ENCODE measurements around the gene CMIP. TPM values are rescaled to one million over a fixed set of nuclear protein-coding genes. Genes with fewer than 3 reads are reported as not detected.
A peak's percentile ranks its signal among the peaks of the same experiment; 100 is the strongest.
"Not testable (repeated sequence)": the region's sequence is repeated elsewhere in the genome, so short reads cannot be mapped to it uniquely, and the experiment has no call there.

Gene CMIP
- total RNA-seq, 4 donors from 2014 or later, result 15.5 to 65.9 (median 20.2) TPM

DNA sequence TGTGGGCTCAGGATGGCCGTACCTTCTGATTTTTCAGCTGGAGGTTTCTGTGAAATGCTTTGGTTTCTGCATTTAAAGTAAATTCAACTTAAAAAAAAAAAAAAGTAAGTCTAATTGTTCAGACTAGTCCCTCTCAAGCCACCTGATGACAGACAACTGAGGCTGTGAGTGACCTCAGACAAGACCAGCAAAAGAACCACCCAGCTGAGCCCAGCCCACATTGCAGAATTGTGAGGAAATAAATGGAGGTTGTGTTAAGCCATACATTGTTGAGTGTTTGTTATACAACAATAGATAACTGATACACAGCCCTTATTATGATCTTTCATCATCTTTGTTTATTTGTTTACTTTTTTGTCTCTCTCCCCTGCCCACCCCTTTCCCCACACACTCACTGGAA lies 44.7 kb upstream of the CMIP start:
- Histone ChIP-seq H3K4me3 (replicated peaks in 1 of 3) (no peak overlapping the region), H3K27me3 (no peaks in the 10 kb centered on the region), H3K36me3 (no peaks in the 10 kb centered on the region), H3K27ac (no peak overlapping the region), H3K9me3 (no peaks in the 10 kb centered on the region), H3K4me1 (peaks cover 4 to 7% of the 10 kb centered on the region in 2 donors)
- TF ChIP-seq POLR2A (IDR thresholded peaks at IDR 0.05), result no peak
- TF ChIP-seq, protein P1, sequence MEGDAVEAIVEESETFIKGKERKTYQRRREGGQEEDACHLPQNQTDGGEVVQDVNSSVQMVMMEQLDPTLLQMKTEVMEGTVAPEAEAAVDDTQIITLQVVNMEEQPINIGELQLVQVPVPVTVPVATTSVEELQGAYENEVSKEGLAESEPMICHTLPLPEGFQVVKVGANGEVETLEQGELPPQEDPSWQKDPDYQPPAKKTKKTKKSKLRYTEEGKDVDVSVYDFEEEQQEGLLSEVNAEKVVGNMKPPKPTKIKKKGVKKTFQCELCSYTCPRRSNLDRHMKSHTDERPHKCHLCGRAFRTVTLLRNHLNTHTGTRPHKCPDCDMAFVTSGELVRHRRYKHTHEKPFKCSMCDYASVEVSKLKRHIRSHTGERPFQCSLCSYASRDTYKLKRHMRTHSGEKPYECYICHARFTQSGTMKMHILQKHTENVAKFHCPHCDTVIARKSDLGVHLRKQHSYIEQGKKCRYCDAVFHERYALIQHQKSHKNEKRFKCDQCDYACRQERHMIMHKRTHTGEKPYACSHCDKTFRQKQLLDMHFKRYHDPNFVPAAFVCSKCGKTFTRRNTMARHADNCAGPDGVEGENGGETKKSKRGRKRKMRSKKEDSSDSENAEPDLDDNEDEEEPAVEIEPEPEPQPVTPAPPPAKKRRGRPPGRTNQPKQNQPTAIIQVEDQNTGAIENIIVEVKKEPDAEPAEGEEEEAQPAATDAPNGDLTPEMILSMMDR (IDR thresholded peaks at IDR 0.05), result no peak
- DNase-seq, result no peak
- WGBS, 2 donors, result 95 to 100% methylated on average over 1 of the region's 1 CpG
- intact Hi-C loops (cut with DNase I), result loop anchor here (5.0 kb wide), 1 partner anchor 322 kb away; no protein-coding TSS in a partner anchor

DNA sequence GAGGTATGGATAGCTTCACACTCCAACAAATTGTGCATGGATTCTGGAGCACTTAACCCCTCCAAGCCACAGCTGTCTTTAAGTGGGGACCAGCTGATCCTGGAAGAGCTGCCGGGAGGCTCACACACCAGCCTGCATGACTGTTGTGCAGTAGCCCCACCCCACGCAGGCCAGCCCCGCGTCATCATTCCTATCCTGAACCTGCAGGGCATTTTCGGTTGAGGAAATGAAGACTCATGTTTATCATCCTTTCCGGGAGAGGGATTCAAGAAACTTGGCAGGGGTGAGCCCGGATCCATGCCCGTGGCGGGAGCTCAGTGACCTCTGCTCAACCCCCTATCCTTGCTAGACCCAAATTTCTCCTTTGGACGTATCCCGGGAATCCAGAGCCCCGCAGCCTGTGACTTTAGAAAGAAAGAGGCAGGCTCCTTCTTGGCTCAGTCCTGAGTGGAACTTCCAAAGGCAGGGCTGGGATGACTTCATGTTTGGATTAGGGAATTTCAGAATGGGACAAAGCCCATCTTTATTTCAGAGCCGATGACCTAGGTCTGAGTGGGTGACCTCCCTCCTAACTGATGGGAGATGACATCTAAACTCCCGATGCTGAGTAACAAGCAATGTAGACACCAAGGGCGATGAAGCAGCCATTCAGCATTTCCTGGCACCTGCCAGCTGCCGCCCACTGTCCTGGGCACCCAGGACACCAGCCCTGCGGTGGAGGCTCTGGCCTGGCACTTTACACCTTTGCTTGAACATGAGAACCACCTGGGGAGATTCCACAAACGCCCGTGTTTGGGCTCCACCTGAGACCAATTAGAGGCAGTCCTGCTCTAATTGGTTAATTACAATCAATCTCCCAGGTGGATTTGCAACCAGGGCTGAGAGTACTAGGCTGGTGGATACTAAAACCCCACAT lies 43.3 kb upstream of the CMIP start:
- Histone ChIP-seq H3K9me3 (no peaks in the 10 kb centered on the region), H3K4me3 (replicated peaks in 1 of 3) (no peak overlapping the region), H3K36me3 (no peaks in the 10 kb centered on the region), H3K27me3 (no peaks in the 10 kb centered on the region), H3K27ac (no peak overlapping the region), H3K4me1 (peaks cover 4 to 7% of the 10 kb centered on the region in 2 donors)
- no peak for TF ChIP-seq POLR2A (IDR thresholded peaks at IDR 0.05)
- TF ChIP-seq, protein P1 (IDR thresholded peaks at IDR 0.05), result no peak
- WGBS, 2 donors, result 59 to 67% methylated on average over 15 to 18 of the region's 19 CpGs
- intact Hi-C loops (cut with DNase I), result loop anchor here (5.0 kb wide), 1 partner anchor 321 kb away; no protein-coding TSS in a partner anchor
- no peak for DNase-seq

- WGBS, 2 donors, result 21 to 23% methylated on average over 5 of the region's 5 CpGs
- H3K9me3 ChIP-seq, result no peaks in the 10 kb centered on the region
- H3K27me3 ChIP-seq, result no peaks in the 10 kb centered on the region
- no peak for TF ChIP-seq POLR2A (IDR thresholded peaks at IDR 0.05)
- TF ChIP-seq, protein P1 (IDR thresholded peaks at IDR 0.05), result no peak
- no peak for DNase-seq
- intact Hi-C loops (cut with DNase I), result loop anchor here (5.0 kb wide), 1 partner anchor 319 kb away; no protein-coding TSS in a partner anchor
- peaks cover 4 to 7% of the 10 kb centered on the region in 2 donors for H3K4me1 ChIP-seq
- H3K27ac ChIP-seq, result no peak overlapping the region
- no peak overlapping the region for H3K4me3 ChIP-seq (replicated peaks in 1 of 3)
- H3K36me3 ChIP-seq, result no peaks in the 10 kb centered on the region
These were observed 41.4 kb upstream of the CMIP start for GRCh38 chr16:81403208-81403600.

DNA sequence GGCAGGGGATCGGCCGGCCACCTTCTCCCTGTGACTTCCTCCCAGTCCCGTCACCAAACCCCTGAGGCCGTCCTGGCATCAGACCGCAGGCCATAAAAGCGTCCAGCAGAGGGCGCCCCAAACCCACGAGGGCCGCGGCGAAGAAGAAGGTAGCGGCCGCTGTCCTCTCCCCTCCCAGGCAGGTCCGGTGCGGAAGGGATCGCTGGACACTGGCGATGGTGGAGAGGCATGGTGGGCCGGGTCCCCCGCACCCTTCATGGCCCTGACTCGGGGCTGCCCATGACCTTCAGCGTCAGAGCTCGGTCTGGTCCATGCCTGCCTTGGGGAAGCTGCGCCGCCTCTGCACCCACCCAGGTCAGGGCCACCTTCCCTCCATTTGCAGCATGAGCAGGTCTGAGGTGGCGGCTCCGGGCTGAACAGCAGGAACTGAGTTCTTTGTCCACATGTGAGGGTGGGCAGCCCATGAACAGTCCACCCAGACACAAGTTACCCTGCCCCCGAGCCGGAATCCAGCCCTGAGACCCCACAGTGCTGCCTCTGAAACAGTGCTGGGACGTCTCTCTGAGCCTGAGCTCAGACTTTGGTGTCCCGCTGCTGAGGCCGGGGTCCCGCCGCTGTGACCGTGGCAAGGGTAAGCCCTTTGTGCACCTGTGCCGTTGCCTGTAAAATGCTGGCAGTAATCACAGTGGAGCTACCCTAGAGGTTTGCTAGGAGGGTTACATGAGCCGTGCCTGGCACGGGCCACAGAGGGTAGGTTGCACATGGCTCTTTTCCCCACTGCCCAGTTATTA lies 40.8 kb upstream of the CMIP start:
- intact Hi-C loops (cut with DNase I), result loop anchor here (5.0 kb wide), 1 partner anchor 319 kb away; no protein-coding TSS in a partner anchor
- peak; percentile 82 to 86 for DNase-seq
- Histone ChIP-seq H3K27ac (no peak overlapping the region), H3K4me3 (replicated peaks in 1 of 3) (no peak overlapping the region), H3K27me3 (no peaks in the 10 kb centered on the region), H3K9me3 (no peaks in the 10 kb centered on the region), H3K4me1 (peaks cover 4 to 7% of the 10 kb centered on the region in 2 donors), H3K36me3 (no peaks in the 10 kb centered on the region)
- TF ChIP-seq, protein P1 (IDR thresholded peaks at IDR 0.05), result peak; percentile 87 to 98 (median 94)
- no peak for TF ChIP-seq POLR2A (IDR thresholded peaks at IDR 0.05)
- WGBS, 2 donors, result 22 to 27% methylated on average over 25 to 29 of the region's 37 CpGs

GRCh38 chr16:81405002-81405401 lies 39.6 kb upstream of the CMIP start:
- H3K4me3 ChIP-seq (replicated peaks in 1 of 3); H3K36me3 ChIP-seq; intact Hi-C loops (cut with DNase I); H3K4me1 ChIP-seq; H3K9me3 ChIP-seq; H3K27ac ChIP-seq; DNase-seq; H3K27me3 ChIP-seq: not testable (repeated sequence)
- WGBS, 2 donors, result 98 to 99% methylated on average over 2 of the region's 2 CpGs

Data from thyroid gland (tissue), 4 donors.